Measurements from ENCODE around the gene FSTL5. TPM values are rescaled to one million over a fixed set of nuclear protein-coding genes. Genes with fewer than 3 reads are reported as not detected.

FSTL5 gene
- total and polyA plus RNA-seq, 9 of the 15 experiments (the other 6 are each of a cell fraction or from before 2014, with no cell fraction given): 0.09 to 3.1 (median 0.50) TPM; not detected in 1

GRCh38 chr4:161345741-161346140 lies 818.1 kb downstream of the FSTL5 start:
- Histone ChIP-seq H3K27ac (ENCODE audit: extremely low read depth, low read depth, low read length) (no peak overlapping the region), H3K36me3 (ENCODE audit: control insufficient read depth, insufficient read depth, low read length) (no peaks in the 10 kb centered on the region), H3K9me1 (ENCODE audit: control insufficient read depth, insufficient read depth, low read length) (no peaks in the 10 kb centered on the region), H3K9ac (ENCODE audit: insufficient read depth in 1 of 2, low read depth in 2 of 2, low read length in 2 of 2) (no peak overlapping the region), H3K27me3 (ENCODE audit: control insufficient read depth in 2 of 2, insufficient read depth in 2 of 2, low read length in 2 of 2) (no peaks in the 10 kb centered on the region), H3K79me2 (ENCODE audit: control insufficient read depth, insufficient read depth, low read length) (no peaks in the 10 kb centered on the region), H3K4me1 (replicated peaks in 1 of 2; ENCODE audit: control insufficient read depth in 2 of 2, insufficient read depth in 2 of 2, low read length in 2 of 2) (no peaks in the 10 kb centered on the region), H3K4me2 (ENCODE audit: insufficient read depth, low read length) (no peak overlapping the region), H3K4me3 (no peak overlapping the region), H2AFZ (ENCODE audit: low read depth, low read length) (no peak overlapping the region), H4K20me1 (replicated peaks; ENCODE audit: control insufficient read depth, insufficient read depth, low read length) (no peaks in the 10 kb centered on the region), H3K9me3 (replicated peaks; ENCODE audit: control insufficient read depth, insufficient read depth, low read depth, low read length) (no peaks in the 10 kb centered on the region)
- in situ Hi-C loops (cut with MboI) (no loop called here), intact Hi-C loops (cut with micrococcal nuclease) (no loop called here)
- no peak for TF ChIP-seq OTX1 (CRISPR knock-in tag; IDR thresholded peaks at IDR 0.05)
- WGBS (ENCODE audit: insufficient coverage, low coverage, missing lambda C conversion rate): no CpG with 5 or more reads among the region's 1 CpG
- DNase-seq (ENCODE audit: extremely low read depth in 1 of 4, low spot score in 3 of 4) (no peak), ATAC-seq (no peak), FAIRE-seq (no peak)
- BruUV-seq (replicated peaks): no TSS peak
- ChIA-PET POLR2A (no interaction called here), CTCF (ENCODE audit: low intra/inter-chr PET ratio) (no interaction called here)

GRCh38 chr4:161343569-161343950 lies 820.2 kb downstream of the FSTL5 start:
- H3K9me3 ChIP-seq (replicated peaks; ENCODE audit: control insufficient read depth, insufficient read depth, low read depth, low read length): no peaks in the 10 kb centered on the region
- H3K27me3 ChIP-seq (ENCODE audit: control insufficient read depth in 2 of 2, insufficient read depth in 2 of 2, low read length in 2 of 2): no peaks in the 10 kb centered on the region
- no peak overlapping the region for H2AFZ ChIP-seq (ENCODE audit: low read depth, low read length)
- H3K79me2 ChIP-seq (ENCODE audit: control insufficient read depth, insufficient read depth, low read length): no peaks in the 10 kb centered on the region
- H3K36me3 ChIP-seq (ENCODE audit: control insufficient read depth, insufficient read depth, low read length): no peaks in the 10 kb centered on the region
- CTCF ChIA-PET (ENCODE audit: low intra/inter-chr PET ratio): no interaction called here
- H3K9ac ChIP-seq (ENCODE audit: insufficient read depth in 1 of 2, low read depth in 2 of 2, low read length in 2 of 2): no peak overlapping the region
- H3K9me1 ChIP-seq (ENCODE audit: control insufficient read depth, insufficient read depth, low read length): no peaks in the 10 kb centered on the region
- intact Hi-C loops (cut with micrococcal nuclease) (no loop called here), in situ Hi-C loops (cut with MboI) (no loop called here)
- WGBS (ENCODE audit: insufficient coverage, low coverage, missing lambda C conversion rate): 0% methylated on average over 1 of the region's 2 CpGs
- TF ChIP-seq NR0B1 (IDR thresholded peaks at IDR 0.05; ENCODE audit: partially characterized antibody) (no peak), ELF4 (CRISPR knock-in tag; IDR thresholded peaks at IDR 0.05) (no peak), NCOR1 (IDR thresholded peaks at IDR 0.05) (no peak), ZNF76 (CRISPR knock-in tag; IDR thresholded peaks at IDR 0.05; ENCODE audit: borderline replicate concordance) (no peak), ZNF668 (CRISPR knock-in tag; IDR thresholded peaks at IDR 0.05) (no peak), KDM5B (IDR thresholded peaks at IDR 0.05; ENCODE audit: insufficient replicate concordance, low read depth, low read length) (no peak), ZBTB9 (CRISPR knock-in tag; IDR thresholded peaks at IDR 0.05) (no peak), FOXJ2 (tag; IDR thresholded peaks at IDR 0.05) (no peak), SRSF3 (IDR thresholded peaks at IDR 0.05; ENCODE audit: insufficient read depth, low read length) (no peak)
- no peak for DNase-seq (ENCODE audit: extremely low read depth in 1 of 4, low spot score in 3 of 4)
- BruUV-seq (replicated peaks): no TSS peak
- H3K4me2 ChIP-seq (ENCODE audit: insufficient read depth, low read length): no peak overlapping the region
- H4K20me1 ChIP-seq (replicated peaks; ENCODE audit: control insufficient read depth, insufficient read depth, low read length): no peaks in the 10 kb centered on the region
- no peaks in the 10 kb centered on the region for H3K4me1 ChIP-seq (replicated peaks in 1 of 2; ENCODE audit: control insufficient read depth in 2 of 2, insufficient read depth in 2 of 2, low read length in 2 of 2)
- no peak overlapping the region for H3K4me3 ChIP-seq
- POLR2A ChIA-PET: no interaction called here
- no peak overlapping the region for H3K27ac ChIP-seq (ENCODE audit: extremely low read depth, low read depth, low read length)
- ATAC-seq: no peak
- no peak for FAIRE-seq
